Neural cell (in vitro differentiated cells): ENCODE results near the gene SRPK1. TPM values are rescaled to one million over a fixed set of nuclear protein-coding genes. Genes with fewer than 3 reads are reported as not detected.

ENCODE experiments used
- H2AFZ ChIP-seq: fragments of 200-600, 300-800 bp; sonication (generic), shearing (Covaris generic); 2 replicates; pipeline ENCODE4 v1.6.0; 2014; ENCODE audit warnings: low read depth, mild to moderate bottlenecking, antibody characterized with exemption, low read length, moderate library complexity
- H3F3A ChIP-seq: fragments of 200-600 bp; shearing (Covaris generic); 2 replicates; pipeline ENCODE4 v1.6.1; 2016; ENCODE audit warnings: mild to moderate bottlenecking, moderate library complexity, mixed read lengths, antibody characterized with exemption, low read length; ENCODE audit not compliant: insufficient read depth, poor library complexity, severe bottlenecking
- H3K27ac ChIP-seq: fragments of 200-600, 300-800 bp; sonication (generic), shearing (Covaris generic); 2 replicates; pipeline ENCODE4 v1.5.1; 2014; ENCODE audit warnings: mild to moderate bottlenecking, low read length, moderate library complexity
- H3K27me3 ChIP-seq: fragments of 300-800, 200-600 bp; sonication (generic), shearing (Covaris generic); 2 replicates; pipeline ENCODE4 v1.6.0; 2014; ENCODE audit warnings: mild to moderate bottlenecking, low read depth, low read length, moderate library complexity; ENCODE audit not compliant: insufficient read depth
- H3K36me3 ChIP-seq: fragments of 300-800, 200-600 bp; sonication (generic), shearing (Covaris generic); 2 replicates; pipeline ENCODE4 v1.5.1; 2014; ENCODE audit warnings: mild to moderate bottlenecking, antibody characterized with exemption, low read length, moderate library complexity; ENCODE audit not compliant: insufficient read depth
- H3K4me2 ChIP-seq: fragments of 300-800, 200-600 bp; sonication (generic), shearing (Covaris generic); 2 replicates; pipeline ENCODE4 v1.6.0; 2014; ENCODE audit warnings: mild to moderate bottlenecking, low read length
- H3K4me3 ChIP-seq: fragments of 300-800, 200-600 bp; sonication (generic), shearing (Covaris generic); 2 replicates; pipeline ENCODE4 v1.5.1; 2014; ENCODE audit warnings: mild to moderate bottlenecking, low read length, moderate library complexity
- H3K79me2 ChIP-seq: fragments of 200-600 bp; shearing (Covaris generic); replicated peaks from 2 replicates; pipeline ENCODE4 v1.6.0; 2014; ENCODE audit warnings: mild to moderate bottlenecking, low read length, moderate library complexity; ENCODE audit not compliant: insufficient read depth
- H3K9ac ChIP-seq: fragments of 300-800, 200-600 bp; sonication (generic), shearing (Covaris generic); 2 replicates; pipeline ENCODE4 v1.6.1; 2016; ENCODE audit warnings: mild to moderate bottlenecking, low read length, mixed read lengths
- H3K9me2 ChIP-seq: fragments of 200-600 bp; shearing (Covaris generic); 2 replicates; pipeline ENCODE4 v1.6.1; 2016; ENCODE audit warnings: mild to moderate bottlenecking, low read length, mixed read lengths; ENCODE audit not compliant: insufficient read depth
- H3K9me3 ChIP-seq: fragments of 200-600, 300-800 bp; sonication (generic), shearing (Covaris generic); 2 replicates; pipeline ENCODE4 v1.6.1; 2016; ENCODE audit warnings: mild to moderate bottlenecking, mixed run types, low read length, moderate library complexity, mixed read lengths
- H4K20me1 ChIP-seq: fragments of 200-600 bp; shearing (Covaris generic); 2 replicates; pipeline ENCODE4 v1.6.1; 2016; ENCODE audit warnings: mild to moderate bottlenecking, mixed run types; ENCODE audit not compliant: insufficient read depth
- EP300 ChIP-seq: fragments of 450-650 bp; conservative IDR thresholded peaks from 2 replicates; pipeline ENCODE4 v1.6.1; 2014; ENCODE audit warnings: antibody characterized with exemption, mild to moderate bottlenecking, moderate library complexity; ENCODE audit not compliant: poor library complexity, severe bottlenecking
- EZH2 ChIP-seq: fragments of 200-600, 300-800 bp; shearing (Covaris generic), sonication (generic); IDR thresholded peaks from 2 replicates; pipeline ENCODE4 v1.6.1; 2014; ENCODE audit warnings: antibody characterized with exemption, low read length, borderline replicate concordance, mild to moderate bottlenecking; ENCODE audit not compliant: insufficient read depth, poor library complexity, severe bottlenecking
- MXI1 ChIP-seq: fragments of 450-650 bp; conservative IDR thresholded peaks from 2 replicates; pipeline ENCODE4 v1.6.1; 2014; ENCODE audit warnings: antibody characterized with exemption, mild to moderate bottlenecking; ENCODE audit not compliant: poor library complexity, severe bottlenecking
- POLR2AphosphoS5 ChIP-seq: IDR thresholded peaks from 2 replicates; pipeline ENCODE4 v1.6.1; 2012
- RAD21 ChIP-seq: fragments of 450-650 bp; conservative IDR thresholded peaks from 2 replicates; pipeline ENCODE4 v1.6.1; 2014; ENCODE audit warnings: antibody characterized with exemption, mild to moderate bottlenecking, moderate library complexity
- SMC3 ChIP-seq: fragments of 450-650 bp; conservative IDR thresholded peaks from 2 replicates; pipeline ENCODE4 v1.6.1; 2014; ENCODE audit warnings: antibody characterized with exemption, mild to moderate bottlenecking, moderate library complexity; ENCODE audit not compliant: poor library complexity
- TAF1 ChIP-seq: IDR thresholded peaks from 2 replicates; pipeline ENCODE4 v1.6.1; 2012; ENCODE audit warnings: low read depth
- polyA plus RNA-seq: library from polyadenylated mRNA; depleted of rRNA; stranded (reverse); fragments of >200 nt; gene quantifications from 2 replicates; pipeline ENCODE4 v1.2.3, GENCODE V29; 2014
- TF ChIP-seq, protein P1 (sequence below): fragments of 450-650 bp; IDR thresholded peaks from 2 replicates; pipeline ENCODE4 v1.5.1; 2014; ENCODE audit warnings: antibody characterized with exemption, mild to moderate bottlenecking, moderate library complexity; ENCODE audit not compliant: poor library complexity, severe bottlenecking
- TF ChIP-seq, protein P2 (sequence below): IDR thresholded peaks from 2 replicates; pipeline ENCODE4 v1.6.1; 2012; ENCODE audit warnings: borderline replicate concordance

Gene SRPK1
- polyA plus RNA-seq, 1 donor from 2014 or later = 39.9 TPM

DNA sequence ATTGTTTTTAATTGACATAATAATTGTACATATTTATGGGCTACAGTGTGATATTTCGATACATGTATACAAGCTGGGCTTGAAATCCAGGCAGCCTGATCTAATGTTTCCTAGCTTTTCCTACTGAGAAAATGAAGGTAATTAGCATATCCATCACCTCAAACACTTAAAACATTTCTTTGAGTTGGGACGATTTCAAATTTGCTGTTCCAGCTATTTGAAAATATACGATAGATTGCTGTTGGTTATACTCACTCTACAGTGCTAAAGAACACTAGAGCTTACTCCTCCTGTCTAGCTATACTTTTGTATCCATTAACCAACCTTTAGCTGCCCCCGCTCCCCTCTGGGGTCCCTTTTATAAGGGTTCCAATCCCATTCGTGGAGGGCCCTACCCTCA, 111.1 kb downstream of the SRPK1 start:
- H3K79me2 ChIP-seq = no peaks in the 10 kb centered on the region
- H3K27ac ChIP-seq = no peak overlapping the region
- no peak overlapping the region for H3K9ac ChIP-seq
- no peaks in the 10 kb centered on the region for H3K9me3 ChIP-seq
- H3K4me3 ChIP-seq = no peak overlapping the region
- H3K36me3 ChIP-seq = no peaks in the 10 kb centered on the region
- H3K4me2 ChIP-seq = no peak overlapping the region
- no peaks in the 10 kb centered on the region for H3K27me3 ChIP-seq
- H3K9me2 ChIP-seq = no peaks in the 10 kb centered on the region
- no peak overlapping the region for H2AFZ ChIP-seq
- no peaks in the 10 kb centered on the region for H3F3A ChIP-seq
- no peaks in the 10 kb centered on the region for H4K20me1 ChIP-seq
- TF ChIP-seq, protein P1, sequence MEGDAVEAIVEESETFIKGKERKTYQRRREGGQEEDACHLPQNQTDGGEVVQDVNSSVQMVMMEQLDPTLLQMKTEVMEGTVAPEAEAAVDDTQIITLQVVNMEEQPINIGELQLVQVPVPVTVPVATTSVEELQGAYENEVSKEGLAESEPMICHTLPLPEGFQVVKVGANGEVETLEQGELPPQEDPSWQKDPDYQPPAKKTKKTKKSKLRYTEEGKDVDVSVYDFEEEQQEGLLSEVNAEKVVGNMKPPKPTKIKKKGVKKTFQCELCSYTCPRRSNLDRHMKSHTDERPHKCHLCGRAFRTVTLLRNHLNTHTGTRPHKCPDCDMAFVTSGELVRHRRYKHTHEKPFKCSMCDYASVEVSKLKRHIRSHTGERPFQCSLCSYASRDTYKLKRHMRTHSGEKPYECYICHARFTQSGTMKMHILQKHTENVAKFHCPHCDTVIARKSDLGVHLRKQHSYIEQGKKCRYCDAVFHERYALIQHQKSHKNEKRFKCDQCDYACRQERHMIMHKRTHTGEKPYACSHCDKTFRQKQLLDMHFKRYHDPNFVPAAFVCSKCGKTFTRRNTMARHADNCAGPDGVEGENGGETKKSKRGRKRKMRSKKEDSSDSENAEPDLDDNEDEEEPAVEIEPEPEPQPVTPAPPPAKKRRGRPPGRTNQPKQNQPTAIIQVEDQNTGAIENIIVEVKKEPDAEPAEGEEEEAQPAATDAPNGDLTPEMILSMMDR = no peak
- TF ChIP-seq POLR2AphosphoS5 = no peak
- no peak for TF ChIP-seq RAD21
- no peak for TF ChIP-seq TAF1
- TF ChIP-seq EP300 = no peak
- no peak for TF ChIP-seq SMC3
- TF ChIP-seq, protein P2, sequence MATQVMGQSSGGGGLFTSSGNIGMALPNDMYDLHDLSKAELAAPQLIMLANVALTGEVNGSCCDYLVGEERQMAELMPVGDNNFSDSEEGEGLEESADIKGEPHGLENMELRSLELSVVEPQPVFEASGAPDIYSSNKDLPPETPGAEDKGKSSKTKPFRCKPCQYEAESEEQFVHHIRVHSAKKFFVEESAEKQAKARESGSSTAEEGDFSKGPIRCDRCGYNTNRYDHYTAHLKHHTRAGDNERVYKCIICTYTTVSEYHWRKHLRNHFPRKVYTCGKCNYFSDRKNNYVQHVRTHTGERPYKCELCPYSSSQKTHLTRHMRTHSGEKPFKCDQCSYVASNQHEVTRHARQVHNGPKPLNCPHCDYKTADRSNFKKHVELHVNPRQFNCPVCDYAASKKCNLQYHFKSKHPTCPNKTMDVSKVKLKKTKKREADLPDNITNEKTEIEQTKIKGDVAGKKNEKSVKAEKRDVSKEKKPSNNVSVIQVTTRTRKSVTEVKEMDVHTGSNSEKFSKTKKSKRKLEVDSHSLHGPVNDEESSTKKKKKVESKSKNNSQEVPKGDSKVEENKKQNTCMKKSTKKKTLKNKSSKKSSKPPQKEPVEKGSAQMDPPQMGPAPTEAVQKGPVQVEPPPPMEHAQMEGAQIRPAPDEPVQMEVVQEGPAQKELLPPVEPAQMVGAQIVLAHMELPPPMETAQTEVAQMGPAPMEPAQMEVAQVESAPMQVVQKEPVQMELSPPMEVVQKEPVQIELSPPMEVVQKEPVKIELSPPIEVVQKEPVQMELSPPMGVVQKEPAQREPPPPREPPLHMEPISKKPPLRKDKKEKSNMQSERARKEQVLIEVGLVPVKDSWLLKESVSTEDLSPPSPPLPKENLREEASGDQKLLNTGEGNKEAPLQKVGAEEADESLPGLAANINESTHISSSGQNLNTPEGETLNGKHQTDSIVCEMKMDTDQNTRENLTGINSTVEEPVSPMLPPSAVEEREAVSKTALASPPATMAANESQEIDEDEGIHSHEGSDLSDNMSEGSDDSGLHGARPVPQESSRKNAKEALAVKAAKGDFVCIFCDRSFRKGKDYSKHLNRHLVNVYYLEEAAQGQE = no peak
- no peak for TF ChIP-seq MXI1
- TF ChIP-seq EZH2 = no peak

DNA sequence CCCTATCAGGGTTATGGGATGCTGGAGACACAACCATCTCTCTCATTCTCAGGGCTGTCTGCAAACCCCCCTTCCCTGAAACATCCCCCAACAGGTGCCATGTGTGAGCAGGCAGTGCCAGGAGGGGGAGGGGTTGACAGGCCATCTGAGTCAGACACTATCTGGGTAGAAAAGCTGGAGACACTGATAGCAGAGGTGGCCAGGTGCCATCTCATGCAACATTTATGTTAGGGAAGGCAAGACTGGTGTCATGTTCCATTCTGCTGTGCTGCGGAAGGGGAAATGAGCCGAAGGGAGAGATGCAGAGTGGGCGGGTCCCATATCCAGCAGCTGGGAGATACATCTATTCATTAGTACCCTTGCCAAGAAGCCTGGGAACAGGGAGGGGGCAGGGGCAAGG, 112.2 kb downstream of the SRPK1 start:
- no peaks in the 10 kb centered on the region for H3K79me2 ChIP-seq
- no peaks in the 10 kb centered on the region for H3K9me2 ChIP-seq
- H3K4me2 ChIP-seq = no peak overlapping the region
- no peaks in the 10 kb centered on the region for H3F3A ChIP-seq
- H3K27ac ChIP-seq = no peak overlapping the region
- H3K4me3 ChIP-seq = no peak overlapping the region
- no peaks in the 10 kb centered on the region for H4K20me1 ChIP-seq
- H3K36me3 ChIP-seq = no peaks in the 10 kb centered on the region
- no peaks in the 10 kb centered on the region for H3K9me3 ChIP-seq
- H2AFZ ChIP-seq = no peak overlapping the region
- H3K27me3 ChIP-seq = no peaks in the 10 kb centered on the region
- no peak overlapping the region for H3K9ac ChIP-seq
- TF ChIP-seq EZH2 = no peak
- TF ChIP-seq, protein P2 = no peak
- no peak for TF ChIP-seq POLR2AphosphoS5
